Measurements from ENCODE around the gene CPB1. TPM values are rescaled to one million over a fixed set of nuclear protein-coding genes. Genes with fewer than 3 reads are reported as not detected.

The CPB1 gene
- total RNA-seq, 1 donor from 2014 or later, result not detected

DNA sequence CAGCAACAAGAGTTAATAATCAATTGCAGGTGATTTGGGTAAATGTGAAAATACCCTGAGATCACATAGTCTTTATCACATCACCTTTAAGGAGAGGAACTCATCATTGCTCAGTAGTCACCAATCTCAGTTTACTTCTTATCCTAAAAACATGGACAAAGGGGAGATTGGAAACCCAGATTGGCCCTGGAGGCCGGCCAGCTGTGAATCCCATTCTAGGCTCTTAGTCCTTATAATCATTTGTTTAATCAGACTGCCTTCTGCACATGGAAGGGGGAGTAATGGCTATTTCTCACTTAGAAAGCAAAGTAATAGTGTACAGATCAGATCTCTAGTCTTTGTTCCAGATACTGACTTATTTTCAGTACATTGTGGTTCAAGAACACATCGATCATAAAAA, 37.2 kb upstream of the CPB1 start:
- H3K9me3 Mint-ChIP-seq (ENCODE audit: unreplicated experiment), result no peaks in the 10 kb centered on the region
- H3K4me1 Mint-ChIP-seq (ENCODE audit: low read depth, unreplicated experiment), result peaks cover 39% of the 10 kb centered on the region
- H3K36me3 Mint-ChIP-seq (ENCODE audit: unreplicated experiment), result no peaks in the 10 kb centered on the region
- TF ChIP-seq, protein P1, sequence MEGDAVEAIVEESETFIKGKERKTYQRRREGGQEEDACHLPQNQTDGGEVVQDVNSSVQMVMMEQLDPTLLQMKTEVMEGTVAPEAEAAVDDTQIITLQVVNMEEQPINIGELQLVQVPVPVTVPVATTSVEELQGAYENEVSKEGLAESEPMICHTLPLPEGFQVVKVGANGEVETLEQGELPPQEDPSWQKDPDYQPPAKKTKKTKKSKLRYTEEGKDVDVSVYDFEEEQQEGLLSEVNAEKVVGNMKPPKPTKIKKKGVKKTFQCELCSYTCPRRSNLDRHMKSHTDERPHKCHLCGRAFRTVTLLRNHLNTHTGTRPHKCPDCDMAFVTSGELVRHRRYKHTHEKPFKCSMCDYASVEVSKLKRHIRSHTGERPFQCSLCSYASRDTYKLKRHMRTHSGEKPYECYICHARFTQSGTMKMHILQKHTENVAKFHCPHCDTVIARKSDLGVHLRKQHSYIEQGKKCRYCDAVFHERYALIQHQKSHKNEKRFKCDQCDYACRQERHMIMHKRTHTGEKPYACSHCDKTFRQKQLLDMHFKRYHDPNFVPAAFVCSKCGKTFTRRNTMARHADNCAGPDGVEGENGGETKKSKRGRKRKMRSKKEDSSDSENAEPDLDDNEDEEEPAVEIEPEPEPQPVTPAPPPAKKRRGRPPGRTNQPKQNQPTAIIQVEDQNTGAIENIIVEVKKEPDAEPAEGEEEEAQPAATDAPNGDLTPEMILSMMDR (IDR thresholded peaks at IDR 0.05; ENCODE audit: partially characterized antibody, unreplicated experiment), result no peak
- H3K27ac Mint-ChIP-seq (ENCODE audit: unreplicated experiment), result no peak overlapping the region
- peaks cover 4% of the 10 kb centered on the region for H3K27me3 Mint-ChIP-seq (ENCODE audit: unreplicated experiment)
- no peak overlapping the region for H3K4me3 Mint-ChIP-seq (ENCODE audit: unreplicated experiment)
- DNase-seq, result no peak

DNA sequence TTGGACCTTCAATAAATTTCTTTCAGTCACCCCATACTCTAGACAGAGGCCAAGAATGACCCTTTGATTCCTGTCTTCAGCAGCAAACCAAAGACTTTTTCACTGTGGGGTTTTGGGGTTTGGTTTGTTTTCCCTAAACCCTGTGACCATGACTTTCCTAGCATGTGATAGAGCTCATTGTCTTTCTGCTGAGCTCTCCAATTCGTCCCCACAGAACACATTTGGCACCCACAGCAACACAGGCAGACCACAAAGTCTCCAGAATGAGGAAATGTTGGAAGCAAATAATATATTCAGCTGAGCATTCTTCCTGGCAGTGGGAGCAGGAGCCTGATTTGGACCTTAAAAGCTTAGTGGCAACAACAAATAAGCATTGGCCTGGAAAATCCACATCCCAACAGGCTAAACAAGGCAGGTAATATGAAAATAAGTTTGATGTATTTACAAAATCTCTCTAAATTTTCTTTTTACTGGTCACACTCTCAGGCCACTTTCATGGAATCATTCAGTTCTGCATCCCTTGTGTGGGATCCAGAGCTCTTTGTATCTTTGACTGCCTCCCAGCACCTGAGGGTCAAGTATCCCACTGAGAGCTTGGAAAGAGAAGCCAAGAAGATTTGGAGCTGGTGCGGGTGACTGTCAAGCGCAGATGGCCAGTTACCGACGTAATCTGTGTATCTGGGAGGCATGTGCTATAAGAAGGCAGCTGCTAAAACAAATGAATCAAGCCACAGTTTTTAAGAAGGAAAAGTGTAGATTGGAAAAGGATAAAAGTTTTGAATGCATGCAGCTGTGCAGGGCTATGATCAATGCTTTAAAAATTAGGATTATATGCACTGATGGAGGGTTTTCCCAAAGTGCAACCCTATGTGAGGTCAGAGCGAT, 36.5 kb upstream of the CPB1 start:
- H3K27me3 Mint-ChIP-seq (ENCODE audit: unreplicated experiment), result peaks cover 4% of the 10 kb centered on the region
- TF ChIP-seq, protein P1 (IDR thresholded peaks at IDR 0.05; ENCODE audit: partially characterized antibody, unreplicated experiment), result no peak
- H3K36me3 Mint-ChIP-seq (ENCODE audit: unreplicated experiment), result no peaks in the 10 kb centered on the region
- no peak for DNase-seq
- no peaks in the 10 kb centered on the region for H3K9me3 Mint-ChIP-seq (ENCODE audit: unreplicated experiment)
- H3K27ac Mint-ChIP-seq (ENCODE audit: unreplicated experiment), result peak overlapping the region; percentile 78
- H3K4me1 Mint-ChIP-seq (ENCODE audit: low read depth, unreplicated experiment), result peaks cover 39% of the 10 kb centered on the region
- H3K4me3 Mint-ChIP-seq (ENCODE audit: unreplicated experiment), result no peak overlapping the region

DNA sequence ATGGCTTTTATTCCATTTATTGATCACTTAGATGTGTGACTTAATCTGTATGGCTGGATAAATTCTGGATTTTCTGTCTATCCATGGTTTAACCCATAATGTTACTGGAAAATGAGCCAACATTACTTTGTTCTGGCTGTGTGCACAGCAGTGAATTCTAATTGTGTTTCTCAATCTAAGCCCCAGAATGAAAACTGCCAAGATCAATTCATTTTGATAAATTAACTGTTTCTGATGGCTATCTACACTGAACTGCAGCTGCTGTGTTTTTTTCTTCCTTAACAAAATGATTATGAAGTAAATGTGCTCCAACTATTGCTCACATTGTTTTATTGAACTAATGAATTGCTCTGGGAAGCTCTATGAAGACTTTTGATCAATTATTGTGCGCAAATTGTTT, 35.7 kb upstream of the CPB1 start:
- TF ChIP-seq, protein P1 (IDR thresholded peaks at IDR 0.05; ENCODE audit: partially characterized antibody, unreplicated experiment), result no peak
- peak overlapping the region; percentile 78 for H3K27ac Mint-ChIP-seq (ENCODE audit: unreplicated experiment)
- no peaks in the 10 kb centered on the region for H3K36me3 Mint-ChIP-seq (ENCODE audit: unreplicated experiment)
- no peaks in the 10 kb centered on the region for H3K9me3 Mint-ChIP-seq (ENCODE audit: unreplicated experiment)
- H3K4me3 Mint-ChIP-seq (ENCODE audit: unreplicated experiment), result no peak overlapping the region
- peaks cover 39% of the 10 kb centered on the region for H3K4me1 Mint-ChIP-seq (ENCODE audit: low read depth, unreplicated experiment)
- DNase-seq, result no peak
- H3K27me3 Mint-ChIP-seq (ENCODE audit: unreplicated experiment), result peaks cover 4% of the 10 kb centered on the region

DNA sequence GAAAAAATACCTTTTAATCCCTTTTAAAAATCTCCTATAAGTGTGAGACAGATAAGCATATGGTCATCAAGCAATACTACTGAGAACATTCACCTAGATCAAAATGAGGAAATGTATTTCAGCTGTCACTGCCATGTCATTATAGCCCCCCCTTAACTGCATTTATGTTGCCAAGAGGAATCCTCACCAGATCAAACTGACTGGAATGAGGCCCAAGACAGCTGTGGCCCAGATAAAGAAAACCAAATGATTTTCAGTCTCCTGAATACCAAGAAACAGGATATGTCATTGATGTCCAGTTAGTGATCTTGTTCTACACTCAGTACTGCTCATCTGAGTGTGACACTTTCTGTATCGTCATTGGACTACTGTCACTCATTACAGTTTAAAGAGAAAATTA, 35.1 kb upstream of the CPB1 start:
- DNase-seq, result no peak
- TF ChIP-seq, protein P1 (IDR thresholded peaks at IDR 0.05; ENCODE audit: partially characterized antibody, unreplicated experiment), result no peak
- H3K4me1 Mint-ChIP-seq (ENCODE audit: low read depth, unreplicated experiment), result peaks cover 39% of the 10 kb centered on the region
- no peak overlapping the region for H3K4me3 Mint-ChIP-seq (ENCODE audit: unreplicated experiment)
- H3K27me3 Mint-ChIP-seq (ENCODE audit: unreplicated experiment), result peaks cover 4% of the 10 kb centered on the region
- peak overlapping the region; percentile 78 for H3K27ac Mint-ChIP-seq (ENCODE audit: unreplicated experiment)
- H3K9me3 Mint-ChIP-seq (ENCODE audit: unreplicated experiment), result no peaks in the 10 kb centered on the region
- H3K36me3 Mint-ChIP-seq (ENCODE audit: unreplicated experiment), result no peaks in the 10 kb centered on the region

DNA sequence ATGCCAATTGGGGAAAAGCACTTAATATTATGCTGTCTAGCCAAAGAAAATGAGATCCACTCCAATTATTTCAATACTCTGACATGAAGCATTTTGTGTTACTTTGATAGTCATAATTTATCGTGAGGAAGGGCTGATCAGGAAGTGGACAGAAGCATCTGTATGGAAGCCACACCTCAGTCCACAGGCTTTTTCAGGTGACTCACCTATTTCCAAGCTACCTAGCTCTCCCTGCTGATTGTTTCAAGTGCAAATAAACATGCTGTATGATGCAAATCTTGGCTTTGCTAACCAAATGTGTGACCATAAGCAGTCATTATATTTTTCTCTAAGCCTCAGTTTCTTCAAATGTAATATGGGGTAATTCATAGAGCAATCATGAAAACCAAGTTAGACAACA, 30.8 kb upstream of the CPB1 start:
- no peak overlapping the region for H3K27ac Mint-ChIP-seq (ENCODE audit: unreplicated experiment)

More for the DNA sequence above, 30.8 kb upstream of the CPB1 start:
- no peaks in the 10 kb centered on the region for H3K36me3 Mint-ChIP-seq (ENCODE audit: unreplicated experiment)
- DNase-seq, result no peak
- H3K4me1 Mint-ChIP-seq (ENCODE audit: low read depth, unreplicated experiment), result peaks cover 8% of the 10 kb centered on the region
- peaks cover 4% of the 10 kb centered on the region for H3K27me3 Mint-ChIP-seq (ENCODE audit: unreplicated experiment)
- TF ChIP-seq, protein P1 (IDR thresholded peaks at IDR 0.05; ENCODE audit: partially characterized antibody, unreplicated experiment), result no peak
- H3K9me3 Mint-ChIP-seq (ENCODE audit: unreplicated experiment), result no peaks in the 10 kb centered on the region
- H3K4me3 Mint-ChIP-seq (ENCODE audit: unreplicated experiment), result no peak overlapping the region

Measured in glutamatergic neuron (in vitro differentiated cells).